NT2/D1 (cell line): ENCODE data around the gene ETFDH.

Source experiments
- SUZ12 ChIP-seq: IDR thresholded peaks from 2 replicates; pipeline ENCODE4 v1.6.1; 2011; ENCODE audit not compliant: insufficient read length, insufficient read depth; ENCODE audit errors: extremely low read depth
- YY1 ChIP-seq: IDR thresholded peaks from 2 replicates; pipeline ENCODE4 v1.6.1; 2011; ENCODE audit not compliant: insufficient read length, insufficient read depth
- ZNF274 ChIP-seq: IDR thresholded peaks from 2 replicates; pipeline ENCODE4 v1.6.1; 2011; ENCODE audit warnings: mild to moderate bottlenecking, low read depth, low read length

DNA sequence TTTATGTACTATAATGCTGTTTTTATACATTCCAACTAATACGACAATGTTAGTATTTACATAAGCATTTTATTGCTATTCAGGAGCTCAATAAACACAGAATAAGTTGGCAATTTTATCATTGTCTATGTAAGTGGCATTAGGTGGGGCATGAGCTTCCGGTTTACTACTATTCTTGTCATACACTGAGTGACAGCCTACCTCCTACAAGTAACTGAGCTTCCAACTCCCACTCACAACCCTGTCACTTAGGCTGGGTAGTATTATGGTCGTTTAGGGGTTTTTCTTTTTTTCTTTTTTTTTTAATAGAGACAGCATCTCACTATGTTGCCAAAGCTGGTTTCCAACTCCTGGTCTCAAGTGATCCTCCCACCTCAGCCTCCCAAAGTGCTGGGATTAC, 43.7 kb downstream of the ETFDH start:
- TF ChIP-seq ZNF274 (no peak), SUZ12 (no peak), YY1 (no peak)
